ENCODE results near the gene GNB1L.

The GNB1L gene

GRCh38 chr22:19826619-19826950 lies 28.1 kb downstream of the GNB1L start:
- no peak for FAIRE-seq

GRCh38 chr22:19825904-19826618 lies 28.6 kb downstream of the GNB1L start:
- FAIRE-seq (no peak), DNase-seq (ENCODE audit: insufficient read length, low spot score) (no peak)

More at GRCh38 chr22:19826619-19826950, 28.1 kb downstream of the GNB1L start:
- no peak for DNase-seq (ENCODE audit: insufficient read length, low spot score)

- no peak for DNase-seq (ENCODE audit: insufficient read length, low spot score)
- FAIRE-seq, result no peak
Observed at GRCh38 chr22:19824926-19825339, 29.7 kb downstream of the GNB1L start.

GRCh38 chr22:19824212-19824925 lies 30.3 kb downstream of the GNB1L start:
- no peak for DNase-seq (ENCODE audit: insufficient read length, low spot score)
- FAIRE-seq, result no peak

GRCh38 chr22:19823902-19824211 lies 30.8 kb downstream of the GNB1L start:
- FAIRE-seq (no peak), DNase-seq (ENCODE audit: insufficient read length, low spot score) (no peak)

GRCh38 chr22:19823191-19823901 lies 31.3 kb downstream of the GNB1L start:
- peak; percentile 92 for FAIRE-seq
- DNase-seq (ENCODE audit: insufficient read length, low spot score), result no peak

GRCh38 chr22:19822301-19823117 lies 32.2 kb downstream of the GNB1L start:
- no peak for FAIRE-seq
- no peak for DNase-seq (ENCODE audit: insufficient read length, low spot score)

GRCh38 chr22:19821523-19822300 lies 33.0 kb downstream of the GNB1L start:
- FAIRE-seq (no peak), DNase-seq (ENCODE audit: insufficient read length, low spot score) (no peak)

GRCh38 chr22:19820880-19821522 lies 33.7 kb downstream of the GNB1L start:
- no peak for DNase-seq (ENCODE audit: insufficient read length, low spot score)
- no peak for FAIRE-seq

- no peak for FAIRE-seq
- no peak for DNase-seq (ENCODE audit: insufficient read length, low spot score)
Observed at GRCh38 chr22:19819911-19820879, 34.5 kb downstream of the GNB1L start.

- DNase-seq (ENCODE audit: insufficient read length, low spot score) (no peak), FAIRE-seq (no peak)
Observed at GRCh38 chr22:19819208-19819910, 35.3 kb downstream of the GNB1L start.

GRCh38 chr22:19818324-19819207 lies 36.1 kb downstream of the GNB1L start:
- no peak for FAIRE-seq
- DNase-seq (ENCODE audit: insufficient read length, low spot score), result no peak

- DNase-seq (ENCODE audit: insufficient read length, low spot score) (no peak), FAIRE-seq (peak; percentile 13)
Observed at GRCh38 chr22:19816372-19817119, 38.1 kb downstream of the GNB1L start.

- FAIRE-seq (no peak), DNase-seq (ENCODE audit: insufficient read length, low spot score) (no peak)
Observed at GRCh38 chr22:19815823-19816290, 38.8 kb downstream of the GNB1L start.

- no peak for DNase-seq (ENCODE audit: insufficient read length, low spot score)
- FAIRE-seq, result no peak
Observed at GRCh38 chr22:19815093-19815822, 39.4 kb downstream of the GNB1L start.

- no peak for DNase-seq (ENCODE audit: insufficient read length, low spot score)
- FAIRE-seq, result no peak
Observed at GRCh38 chr22:19814428-19814827, 40.2 kb downstream of the GNB1L start.
